H1 (cell line): ENCODE data around the gene FIG4.
"Not testable (repeated sequence)": the region's sequence is repeated elsewhere in the genome, so short reads cannot be mapped to it uniquely, and the experiment has no call there.

ENCODE experiments used
- POLR2A ChIP-seq, 2 experiments: IDR thresholded peaks; 1 replicate in 1 of 2; 2 replicates in 1 of 2; pipeline ENCODE4 v1.6.1; 2011; ENCODE audit warnings: low read depth in 2 of 2, low read length in 2 of 2, mild to moderate bottlenecking in 2 of 2; ENCODE audit errors: control extremely low read depth in 1 of 2
- POLR2AphosphoS5 ChIP-seq: IDR thresholded peaks from 2 replicates; pipeline ENCODE4 v1.6.1; 2011; ENCODE audit warnings: low read depth, low read length
- RBBP5 ChIP-seq: IDR thresholded peaks from 2 replicates; pipeline ENCODE4 v1.7.1; 2012; ENCODE audit warnings: low read depth, mild to moderate bottlenecking, inconsistent platforms, low read length, moderate library complexity, borderline replicate concordance
- SIX5 ChIP-seq: IDR thresholded peaks from 2 replicates; pipeline ENCODE4 v1.6.1; 2011; ENCODE audit warnings: mild to moderate bottlenecking, low read depth, low read length
- TF ChIP-seq, protein P1 (sequence below), 3 experiments: IDR thresholded peaks; 1 replicate in 2 of 3; 2 replicates in 1 of 3; pipeline versions ENCODE4 v1.5.1 to v1.6.1; 2011; ENCODE audit warnings: low read length in 3 of 3, mild to moderate bottlenecking in 3 of 3, inconsistent platforms in 2 of 3, low read depth in 1 of 3, moderate library complexity in 1 of 3; ENCODE audit not compliant: insufficient read depth in 1 of 3; ENCODE audit errors: control extremely low read depth in 1 of 3

DNA sequence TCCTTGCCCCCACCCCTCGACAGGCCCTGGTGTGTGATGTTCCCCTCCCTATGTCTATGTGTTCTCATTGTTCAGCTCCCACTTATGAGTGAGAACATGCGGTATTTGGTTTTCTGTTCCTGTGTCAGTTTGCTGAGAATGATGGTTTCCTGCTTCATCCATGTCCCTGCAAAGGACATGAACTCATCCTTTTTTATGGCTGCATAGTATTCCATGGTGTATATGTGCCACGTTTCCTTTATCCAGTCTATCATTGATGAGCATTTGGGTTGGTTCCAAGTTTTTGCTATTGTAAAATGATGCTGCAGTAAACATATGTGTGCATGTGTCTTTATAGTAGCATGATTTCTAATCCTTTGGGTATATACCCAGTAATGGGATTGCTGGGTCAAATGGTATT, 34.2 kb downstream of the FIG4 start:
- TF ChIP-seq POLR2AphosphoS5; POLR2A (IDR thresholded peaks at IDR 0.05; ENCODE audit: control extremely low read depth in 1 of 2, low read depth in 2 of 2, low read length in 2 of 2); RBBP5; SIX5: not testable (repeated sequence)
- TF ChIP-seq, protein P1, sequence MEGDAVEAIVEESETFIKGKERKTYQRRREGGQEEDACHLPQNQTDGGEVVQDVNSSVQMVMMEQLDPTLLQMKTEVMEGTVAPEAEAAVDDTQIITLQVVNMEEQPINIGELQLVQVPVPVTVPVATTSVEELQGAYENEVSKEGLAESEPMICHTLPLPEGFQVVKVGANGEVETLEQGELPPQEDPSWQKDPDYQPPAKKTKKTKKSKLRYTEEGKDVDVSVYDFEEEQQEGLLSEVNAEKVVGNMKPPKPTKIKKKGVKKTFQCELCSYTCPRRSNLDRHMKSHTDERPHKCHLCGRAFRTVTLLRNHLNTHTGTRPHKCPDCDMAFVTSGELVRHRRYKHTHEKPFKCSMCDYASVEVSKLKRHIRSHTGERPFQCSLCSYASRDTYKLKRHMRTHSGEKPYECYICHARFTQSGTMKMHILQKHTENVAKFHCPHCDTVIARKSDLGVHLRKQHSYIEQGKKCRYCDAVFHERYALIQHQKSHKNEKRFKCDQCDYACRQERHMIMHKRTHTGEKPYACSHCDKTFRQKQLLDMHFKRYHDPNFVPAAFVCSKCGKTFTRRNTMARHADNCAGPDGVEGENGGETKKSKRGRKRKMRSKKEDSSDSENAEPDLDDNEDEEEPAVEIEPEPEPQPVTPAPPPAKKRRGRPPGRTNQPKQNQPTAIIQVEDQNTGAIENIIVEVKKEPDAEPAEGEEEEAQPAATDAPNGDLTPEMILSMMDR (IDR thresholded peaks at IDR 0.05; ENCODE audit: control extremely low read depth in 1 of 3, insufficient read depth in 1 of 3, low read depth in 1 of 3, low read length in 3 of 3): not testable (repeated sequence)
